Transverse colon (tissue), 4 donors: Measurements from ENCODE around the gene CHST13. TPM values are rescaled to one million over a fixed set of nuclear protein-coding genes. Genes with fewer than 3 reads are reported as not detected.

ENCODE experiments used
- DNase-seq: peaks from one replicate; pipeline ENCODE4 v3.0.0-alpha.2; 2019
- H3K27ac ChIP-seq, 4 donors: fragments of 200-600 bp; sonication (generic); 2 replicates each; pipeline ENCODE4 v1.5.1; 2016 to 2018; ENCODE audit warnings: inconsistent platforms in 4 of 4
- H3K27me3 ChIP-seq: fragments of 200-600 bp; sonication (generic); 2 replicates; pipeline ENCODE4 v1.5.1; 2017; ENCODE audit warnings: inconsistent platforms
- H3K36me3 ChIP-seq, 4 donors: fragments of 200-600 bp; sonication (generic); 2 replicates each; pipeline ENCODE4 v1.5.1; 2017 to 2019; ENCODE audit warnings: inconsistent platforms in 4 of 4
- H3K4me1 ChIP-seq, 4 donors: fragments of 200-600 bp; sonication (generic); 2 replicates each; pipeline ENCODE4 v1.5.1; 2017 to 2020; ENCODE audit warnings: inconsistent platforms in 4 of 4
- H3K4me3 ChIP-seq, 4 donors: fragments of 200-600 bp; sonication (generic); 1 replicate in 1 of 4; 2 replicates in 3 of 4; pipeline versions ENCODE4 v1.5.1 to v1.6.1; 2017 to 2019; ENCODE audit warnings: inconsistent platforms in 4 of 4
- H3K9me3 ChIP-seq, 2 donors: fragments of 200-600 bp; sonication (generic); 2 replicates each; pipeline ENCODE4 v1.5.1; 2017 to 2019; ENCODE audit warnings: inconsistent platforms in 2 of 2
- EP300 ChIP-seq: sonication (generic); formaldehyde crosslinking; IDR thresholded peaks from one replicate; pipeline ENCODE4 v1.6.1; 2017; ENCODE audit warnings: antibody characterized with exemption, low read depth
- POLR2A ChIP-seq: fragments of 450-650 bp; IDR thresholded peaks from one replicate; pipeline ENCODE4 v1.6.1; 2016; ENCODE audit warnings: antibody characterized with exemption, mild to moderate bottlenecking, moderate library complexity
- POLR2AphosphoS5 ChIP-seq, 3 donors: sonication (generic); formaldehyde crosslinking; IDR thresholded peaks; one replicate each; pipeline ENCODE4 v1.6.1; 2016; ENCODE audit warnings: antibody characterized with exemption in 3 of 3
- WGBS, 2 donors: methylation state at CpG; one replicate each; pipeline ENCODE4 v1.1.5; 2018; ENCODE audit warnings: low coverage in 1 of 2; 5-methylcytosine and 5-hydroxymethylcytosine counted together
- in situ Hi-C, 4 donors: fragments of 200-750 bp; cut with MboI; loops; one replicate each; pipeline versions ENCODE4 v1.15.0 to v1.15.1; 2017; ENCODE audit warnings: low sequenced_read_pairs in 3 of 4, low pct_ligation_motif_present in 1 of 4, low pct_unique_long_range_greater_than_20kb in 1 of 4
- intact Hi-C: fragments of 100-400 bp; cut with DNase I; formaldehyde crosslinking; loops from one replicate; pipeline ENCODE4 v1.15.1; 2023; ENCODE audit warnings: low total_unique reads
- total RNA-seq, 4 donors: library from RNA; depleted of rRNA; stranded (reverse); fragments of >200 nt; gene quantifications; one replicate each; pipeline ENCODE4 v1.1.0, GENCODE V29; 2016
- TF ChIP-seq, protein P1 (sequence below), 5 experiments: fragments of 200-600 bp in 3 of 5; fragments of 450-650 bp in 2 of 5; sonication (generic) in 3 of 5; IDR thresholded peaks; 1 replicate in 2 of 5; 2 replicates in 3 of 5; pipeline ENCODE4 v1.5.1; 2016 to 2017; ENCODE audit warnings: antibody characterized with exemption in 5 of 5, inconsistent platforms in 3 of 5, mild to moderate bottlenecking in 2 of 5, moderate library complexity in 1 of 5

Gene CHST13
- total RNA-seq, 4 donors from 2014 or later = 2.0 to 6.4 (median 4.9) TPM; not detected in 1

DNA sequence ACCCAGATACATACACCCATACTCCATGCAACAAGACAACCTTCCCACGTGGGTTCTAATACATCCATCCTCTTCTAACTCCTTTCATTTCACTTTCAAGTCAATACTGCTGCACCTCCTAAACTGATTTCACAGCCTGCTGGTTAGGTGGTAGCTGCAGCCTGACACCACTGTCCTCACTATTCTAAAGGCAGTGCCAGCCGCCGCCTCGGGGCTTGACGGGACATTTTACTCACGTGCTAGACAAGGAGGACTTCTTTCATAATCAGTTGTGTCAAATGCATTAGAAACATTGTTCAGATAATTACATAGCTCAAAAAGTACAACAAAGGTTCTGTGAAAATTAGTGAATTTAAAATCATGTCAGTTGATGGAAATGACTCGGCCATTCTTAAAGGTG is 12.7 kb upstream of the CHST13 start:
- no peaks in the 10 kb centered on the region for H3K4me1 ChIP-seq
- TF ChIP-seq POLR2AphosphoS5 (IDR thresholded peaks at IDR 0.05) = no peak
- no peak overlapping the region for H3K27ac ChIP-seq
- intact Hi-C loops = no loop called here
- no peaks in the 10 kb centered on the region for H3K36me3 ChIP-seq
- no peak overlapping the region for H3K4me3 ChIP-seq
- no peak for DNase-seq
- in situ Hi-C loops = no loop called here
- 65 to 70% methylated on average over 2 to 7 of the region's 7 CpGs for WGBS, 2 donors
- H3K9me3 ChIP-seq = no peaks in the 10 kb centered on the region
- peaks cover 2% of the 10 kb centered on the region for H3K27me3 ChIP-seq

DNA sequence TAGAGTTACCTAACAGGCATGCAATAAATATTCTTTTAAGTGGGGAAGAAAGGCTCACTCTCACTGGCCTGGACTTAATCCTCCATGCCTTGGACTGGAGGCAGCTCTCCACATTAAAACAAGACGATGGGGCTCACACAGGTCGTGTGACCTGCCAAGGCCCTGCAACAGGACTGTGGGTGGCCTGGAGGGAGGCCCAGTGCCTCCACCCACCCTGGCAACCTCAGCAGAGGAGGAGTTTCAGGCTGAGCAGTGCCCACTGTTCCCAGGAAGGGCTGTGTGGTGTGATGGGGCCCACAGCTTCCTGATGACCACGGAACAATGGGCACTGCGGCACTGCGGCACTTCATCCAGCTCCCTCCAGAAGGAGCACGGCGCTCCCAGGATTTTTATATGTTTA is 11.9 kb upstream of the CHST13 start:
- WGBS, 2 donors = 77% methylated on average over 7 of the region's 7 CpGs; no CpG with 5 or more reads in 1 of the 2 donors
- no peaks in the 10 kb centered on the region for H3K36me3 ChIP-seq
- in situ Hi-C loops = no loop called here
- TF ChIP-seq POLR2AphosphoS5 (IDR thresholded peaks at IDR 0.05) (no peak), EP300 (no peak), POLR2A (no peak)
- TF ChIP-seq, protein P1, sequence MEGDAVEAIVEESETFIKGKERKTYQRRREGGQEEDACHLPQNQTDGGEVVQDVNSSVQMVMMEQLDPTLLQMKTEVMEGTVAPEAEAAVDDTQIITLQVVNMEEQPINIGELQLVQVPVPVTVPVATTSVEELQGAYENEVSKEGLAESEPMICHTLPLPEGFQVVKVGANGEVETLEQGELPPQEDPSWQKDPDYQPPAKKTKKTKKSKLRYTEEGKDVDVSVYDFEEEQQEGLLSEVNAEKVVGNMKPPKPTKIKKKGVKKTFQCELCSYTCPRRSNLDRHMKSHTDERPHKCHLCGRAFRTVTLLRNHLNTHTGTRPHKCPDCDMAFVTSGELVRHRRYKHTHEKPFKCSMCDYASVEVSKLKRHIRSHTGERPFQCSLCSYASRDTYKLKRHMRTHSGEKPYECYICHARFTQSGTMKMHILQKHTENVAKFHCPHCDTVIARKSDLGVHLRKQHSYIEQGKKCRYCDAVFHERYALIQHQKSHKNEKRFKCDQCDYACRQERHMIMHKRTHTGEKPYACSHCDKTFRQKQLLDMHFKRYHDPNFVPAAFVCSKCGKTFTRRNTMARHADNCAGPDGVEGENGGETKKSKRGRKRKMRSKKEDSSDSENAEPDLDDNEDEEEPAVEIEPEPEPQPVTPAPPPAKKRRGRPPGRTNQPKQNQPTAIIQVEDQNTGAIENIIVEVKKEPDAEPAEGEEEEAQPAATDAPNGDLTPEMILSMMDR (IDR thresholded peaks at IDR 0.05) = no peak
- intact Hi-C loops = no loop called here
- H3K9me3 ChIP-seq = no peaks in the 10 kb centered on the region
- no peaks in the 10 kb centered on the region for H3K4me1 ChIP-seq
- DNase-seq = no peak
- H3K27ac ChIP-seq = no peak overlapping the region
- no peak overlapping the region for H3K4me3 ChIP-seq
- no peaks in the 10 kb centered on the region for H3K27me3 ChIP-seq

DNA sequence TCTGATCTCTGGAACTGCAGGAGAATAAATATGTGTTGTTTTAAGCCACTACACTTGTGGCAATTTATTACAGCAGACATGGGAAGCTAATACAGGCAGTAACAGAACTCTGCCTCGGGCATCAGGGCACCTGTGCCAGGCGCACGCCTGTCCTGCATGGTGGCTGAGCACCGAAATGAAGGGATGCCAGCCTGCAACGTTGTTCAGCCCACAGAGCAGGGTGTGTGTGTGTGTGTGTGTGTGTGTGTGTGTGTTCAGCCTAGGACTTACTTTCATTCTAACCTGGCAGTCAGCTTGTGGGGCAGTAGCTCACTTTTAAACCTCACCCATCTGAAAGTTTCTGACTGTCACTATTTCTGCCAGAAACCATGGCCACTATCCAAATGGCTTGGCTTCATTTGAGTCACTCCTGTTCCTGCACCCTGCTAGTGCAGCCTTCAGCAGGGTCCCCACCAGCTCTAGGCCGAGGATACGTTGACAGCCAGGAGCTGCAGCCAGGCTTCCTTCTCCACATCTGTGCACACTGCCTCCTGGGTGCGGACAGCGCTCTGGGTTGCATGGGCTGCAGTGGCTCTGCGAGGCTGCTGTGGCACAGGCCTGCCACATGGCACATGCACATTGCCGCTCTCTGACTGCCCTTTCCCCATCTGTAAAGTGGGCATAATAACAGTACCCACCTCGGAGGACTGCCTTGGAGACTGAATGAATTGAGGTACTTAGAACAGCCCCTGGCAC is 10.9 kb upstream of the CHST13 start:
- Histone ChIP-seq H3K27ac (no peak overlapping the region), H3K9me3 (no peaks in the 10 kb centered on the region), H3K27me3 (no peaks in the 10 kb centered on the region), H3K4me1 (no peaks in the 10 kb centered on the region), H3K36me3 (no peaks in the 10 kb centered on the region), H3K4me3 (no peak overlapping the region)
- 89% methylated on average over 12 of the region's 12 CpGs; no CpG with 5 or more reads in 1 of the 2 donors for WGBS, 2 donors
- intact Hi-C loops (no loop called here), in situ Hi-C loops (no loop called here)
- no peak for TF ChIP-seq EP300
- DNase-seq = no peak

DNA sequence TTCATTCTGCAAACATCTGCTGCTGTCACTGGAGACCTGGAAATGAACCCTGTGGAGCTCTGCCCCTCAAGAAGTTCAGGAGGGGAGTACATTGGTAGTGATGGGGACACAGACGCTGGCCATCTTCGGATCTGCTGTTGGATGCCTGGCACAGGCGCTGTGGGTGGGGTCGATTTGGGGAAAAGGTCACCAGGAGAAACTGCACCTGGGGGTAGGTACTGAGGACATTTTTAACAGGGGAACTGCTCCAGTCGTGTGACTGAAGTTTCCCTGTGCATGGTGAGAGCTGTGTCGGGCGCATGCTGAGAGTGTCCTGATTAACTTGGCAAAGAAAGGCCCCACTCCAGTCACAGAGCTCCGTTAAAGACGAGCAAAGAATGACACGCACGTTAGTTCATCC is 9.8 kb upstream of the CHST13 start:
- Histone ChIP-seq H3K36me3 (no peaks in the 10 kb centered on the region), H3K27ac (no peak overlapping the region), H3K4me1 (no peaks in the 10 kb centered on the region), H3K27me3 (no peaks in the 10 kb centered on the region), H3K4me3 (no peak overlapping the region), H3K9me3 (no peaks in the 10 kb centered on the region)
- DNase-seq = no peak
- in situ Hi-C loops = no loop called here
- TF ChIP-seq POLR2A (no peak), EP300 (no peak), POLR2AphosphoS5 (IDR thresholded peaks at IDR 0.05) (no peak)
- TF ChIP-seq, protein P1 (IDR thresholded peaks at IDR 0.05) = no peak
- intact Hi-C loops = no loop called here
- WGBS, 2 donors = 85% methylated on average over 11 of the region's 11 CpGs; no CpG with 5 or more reads in 1 of the 2 donors

DNA sequence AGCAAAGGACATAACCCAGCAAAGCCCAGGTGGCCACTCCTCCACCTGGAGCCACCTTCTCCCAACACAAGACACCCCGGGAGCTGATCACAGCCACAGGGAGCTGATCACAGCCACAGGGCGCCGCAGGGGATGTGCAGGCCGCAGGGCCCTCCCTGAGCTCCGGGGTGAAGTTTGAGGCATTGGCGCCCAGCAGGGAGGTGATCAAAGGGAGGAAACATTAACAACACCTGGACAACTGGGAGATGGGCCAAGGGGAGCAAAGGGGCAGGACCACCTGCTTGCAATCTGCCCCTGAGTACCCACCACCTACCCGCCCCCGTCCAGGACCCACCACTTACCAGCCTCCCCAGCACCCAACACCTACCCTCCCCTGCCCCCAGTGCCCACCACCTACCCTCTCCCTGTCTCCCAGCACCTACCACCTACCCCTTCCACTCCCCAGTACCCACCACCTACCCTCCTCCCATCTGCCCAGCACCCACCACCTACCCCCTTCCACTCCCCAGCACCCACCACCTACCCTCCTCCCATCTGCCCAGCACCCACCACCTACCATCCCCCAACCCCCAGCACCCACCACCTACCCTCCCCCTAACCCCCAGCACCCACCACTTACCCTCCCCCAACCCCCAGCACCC is 8.8 kb upstream of the CHST13 start:
- Histone ChIP-seq H3K9me3 (no peaks in the 10 kb centered on the region), H3K4me1 (no peaks in the 10 kb centered on the region), H3K27me3 (no peaks in the 10 kb centered on the region), H3K27ac (no peak overlapping the region), H3K4me3 (no peak overlapping the region), H3K36me3 (no peaks in the 10 kb centered on the region)
- in situ Hi-C loops (no loop called here), intact Hi-C loops (no loop called here)
- 70% methylated on average over 8 of the region's 8 CpGs; no CpG with 5 or more reads in 1 of the 2 donors for WGBS, 2 donors
- no peak for DNase-seq
- TF ChIP-seq EP300 (no peak), POLR2AphosphoS5 (IDR thresholded peaks at IDR 0.05) (no peak), POLR2A (no peak)
- TF ChIP-seq, protein P1 (IDR thresholded peaks at IDR 0.05) = no peak
